Upper lobe of right lung (tissue), 1 donor: ENCODE data around the gene MED27. TPM values are rescaled to one million over a fixed set of nuclear protein-coding genes. Genes with fewer than 3 reads are reported as not detected.
A peak's percentile ranks its signal among the peaks of the same experiment; 100 is the strongest.

Experiments
- ATAC-seq: fragments of 200-7000 bp; cut with Tn5 transposase; one replicate; pipeline ENCODE4 v1.9.1; 2020; ENCODE audit warnings: mild to moderate bottlenecking, moderate library complexity
- DNase-seq: peaks from one replicate; pipeline ENCODE4 v3.0.0-alpha.2; 2020
- H3K27ac ChIP-seq: fragments of 200-600 bp; one replicate; pipeline ENCODE4 v1.8.0; 2022
- H3K27me3 ChIP-seq: fragments of 200-600 bp; one replicate; pipeline ENCODE4 v1.8.0; 2022; ENCODE audit warnings: mild to moderate bottlenecking
- H3K36me3 ChIP-seq: fragments of 200-600 bp; one replicate; pipeline ENCODE4 v1.8.0; 2022
- H3K4me1 ChIP-seq: fragments of 200-600 bp; one replicate; pipeline ENCODE4 v1.8.0; 2022
- H3K4me3 ChIP-seq: fragments of 200-600 bp; one replicate; pipeline ENCODE4 v1.8.0; 2022; ENCODE audit warnings: mild to moderate bottlenecking
- H3K9me3 ChIP-seq: fragments of 200-600 bp; one replicate; pipeline ENCODE4 v1.8.0; 2022
- CTCF ChIP-seq: fragments of 200-600 bp; IDR thresholded peaks from one replicate; pipeline ENCODE4 v1.8.0; 2022; ENCODE audit warnings: antibody characterized with exemption
- intact Hi-C: fragments of 100-400 bp; cut with DNase I; formaldehyde crosslinking; loops from one replicate; pipeline ENCODE4 v1.11.0; 2022
- total RNA-seq: library from RNA; stranded (reverse); fragmentation: NEBNext Ultra II Directional; extraction: Animal tissue kit (Norgen Biotek cat#: 25700); gene quantifications from one replicate; pipeline ENCODE4 v1.2.1, GENCODE V29; 2021
- donor health status: DM: no; HTN: yes; CAD: no; lungs with severe emphysema.

MED27 gene
- total RNA-seq, 1 donor from 2014 or later: 14.2 TPM

GRCh38 chr9:131875828-131876485, 203.7 kb downstream of the MED27 start:
- no peak for ATAC-seq
- DNase-seq: peak; percentile 34

GRCh38 chr9:131874916-131875670, 204.6 kb downstream of the MED27 start:
- Histone ChIP-seq H3K27me3 (no peaks in the 10 kb centered on the region), H3K36me3 (no peaks in the 10 kb centered on the region), H3K9me3 (no peaks in the 10 kb centered on the region), H3K27ac (no peak overlapping the region), H3K4me1 (no peaks in the 10 kb centered on the region), H3K4me3 (no peak overlapping the region)
- DNase-seq (peak; percentile 21), ATAC-seq (no peak)
- no peak for TF ChIP-seq CTCF
- intact Hi-C loops: no loop called here

More at GRCh38 chr9:131875828-131876485, 203.7 kb downstream of the MED27 start:
- intact Hi-C loops: no loop called here
- Histone ChIP-seq H3K27me3 (no peaks in the 10 kb centered on the region), H3K4me1 (no peaks in the 10 kb centered on the region), H3K9me3 (no peaks in the 10 kb centered on the region), H3K36me3 (no peaks in the 10 kb centered on the region), H3K4me3 (no peak overlapping the region), H3K27ac (no peak overlapping the region)
- TF ChIP-seq CTCF: no peak

- Histone ChIP-seq H3K36me3 (no peaks in the 10 kb centered on the region), H3K27ac (no peak overlapping the region), H3K9me3 (no peaks in the 10 kb centered on the region), H3K4me1 (no peaks in the 10 kb centered on the region), H3K4me3 (no peak overlapping the region), H3K27me3 (no peaks in the 10 kb centered on the region)
- ATAC-seq (no peak), DNase-seq (no peak)
- TF ChIP-seq CTCF: no peak
- intact Hi-C loops: no loop called here
These were observed 205.2 kb downstream of the MED27 start for GRCh38 chr9:131874447-131874846.

- H3K9me3 ChIP-seq: no peaks in the 10 kb centered on the region
- no peaks in the 10 kb centered on the region for H3K36me3 ChIP-seq
- H3K4me3 ChIP-seq: no peak overlapping the region
- H3K27me3 ChIP-seq: no peaks in the 10 kb centered on the region
- ATAC-seq: no peak
- TF ChIP-seq CTCF: no peak
- intact Hi-C loops: no loop called here
- DNase-seq: peak; percentile 51
- no peak overlapping the region for H3K27ac ChIP-seq
- H3K4me1 ChIP-seq: no peaks in the 10 kb centered on the region
These were observed 205.7 kb downstream of the MED27 start for GRCh38 chr9:131873891-131874440.

GRCh38 chr9:131873335-131873734, 206.3 kb downstream of the MED27 start:
- DNase-seq (peak; percentile 25), ATAC-seq (no peak)
- Histone ChIP-seq H3K4me1 (peaks cover 4% of the 10 kb centered on the region), H3K27ac (no peak overlapping the region), H3K4me3 (no peak overlapping the region), H3K36me3 (no peaks in the 10 kb centered on the region), H3K27me3 (no peaks in the 10 kb centered on the region), H3K9me3 (no peaks in the 10 kb centered on the region)
- no peak for TF ChIP-seq CTCF
- intact Hi-C loops: no loop called here
